WI38 (cell line): Measurements from ENCODE around the gene SERPINB12.

Experiments
- H3K4me3 ChIP-seq: 2 replicates; pipeline ENCODE4 v1.5.1; 2011; ENCODE audit warnings: low read depth, mild to moderate bottlenecking, control low read depth, low read length
- CTCF ChIP-seq: IDR thresholded peaks from 2 replicates; pipeline ENCODE4 v1.5.1; 2012; ENCODE audit warnings: low read depth, mild to moderate bottlenecking, control low read depth, low read length

Gene SERPINB12

GRCh38 chr18:63514326-63514725, 27.8 kb upstream of the SERPINB12 start:
- no peak overlapping the region for H3K4me3 ChIP-seq
- TF ChIP-seq CTCF, result no peak

GRCh38 chr18:63514888-63515678, 27.1 kb upstream of the SERPINB12 start:
- H3K4me3 ChIP-seq, result no peak overlapping the region
- TF ChIP-seq CTCF, result no peak

GRCh38 chr18:63515801-63516200, 26.4 kb upstream of the SERPINB12 start:
- no peak for TF ChIP-seq CTCF
- H3K4me3 ChIP-seq, result no peak overlapping the region

GRCh38 chr18:63518178-63519012, 23.8 kb upstream of the SERPINB12 start:
- peak; percentile 23 for TF ChIP-seq CTCF
- no peak overlapping the region for H3K4me3 ChIP-seq

- TF ChIP-seq CTCF, result no peak
- no peak overlapping the region for H3K4me3 ChIP-seq
These were observed 22.0 kb upstream of the SERPINB12 start for GRCh38 chr18:63520053-63520685.

GRCh38 chr18:63523660-63524059, 18.5 kb upstream of the SERPINB12 start:
- no peak for TF ChIP-seq CTCF
- H3K4me3 ChIP-seq, result no peak overlapping the region
